IMR-90 (cell line): ENCODE data around the gene REXO5.

Experiments
- BHLHE40 ChIP-seq: fragments of 150-350 bp; IDR thresholded peaks from 2 replicates; pipeline ENCODE4 v1.6.1; 2016; ENCODE audit warnings: mild to moderate bottlenecking, low read depth, low read length
- CEBPB ChIP-seq: IDR thresholded peaks from 2 replicates; pipeline ENCODE4 v1.6.1; 2012; ENCODE audit warnings: low read depth, low read length, improper control_type of control experiment
- CTCF ChIP-seq: conservative IDR thresholded peaks from 2 replicates; pipeline ENCODE4 v1.5.1; 2012; ENCODE audit warnings: mild to moderate bottlenecking, low read depth, low read length, improper control_type of control experiment
- MAFK ChIP-seq: IDR thresholded peaks from 2 replicates; pipeline ENCODE4 v1.6.1; 2012; ENCODE audit warnings: low read depth, low read length, improper control_type of control experiment
- MXI1 ChIP-seq: IDR thresholded peaks from 2 replicates; pipeline ENCODE4 v1.6.1; 2012; ENCODE audit warnings: low read depth, mild to moderate bottlenecking, low read length, moderate library complexity, borderline replicate concordance
- POLR2A ChIP-seq: IDR thresholded peaks from 2 replicates; pipeline ENCODE4 v1.6.1; 2012; ENCODE audit warnings: mild to moderate bottlenecking, low read depth, low read length
- RAD21 ChIP-seq: IDR thresholded peaks from 2 replicates; pipeline ENCODE4 v1.6.1; 2012; ENCODE audit warnings: low read length, improper control_type of control experiment

- TF ChIP-seq CTCF (no peak), POLR2A (no peak), RAD21 (no peak), MXI1 (no peak), MAFK (no peak), BHLHE40 (no peak), CEBPB (no peak)
Measured at GRCh38 chr16:20789130-20789529, 17.2 kb upstream of the REXO5 start.
